ENCODE data around the gene GPA33. TPM values are rescaled to one million over a fixed set of nuclear protein-coding genes. Genes with fewer than 3 reads are reported as not detected.

The GPA33 gene
- total RNA-seq, 1 experiment from 2014 or later = not detected

DNA sequence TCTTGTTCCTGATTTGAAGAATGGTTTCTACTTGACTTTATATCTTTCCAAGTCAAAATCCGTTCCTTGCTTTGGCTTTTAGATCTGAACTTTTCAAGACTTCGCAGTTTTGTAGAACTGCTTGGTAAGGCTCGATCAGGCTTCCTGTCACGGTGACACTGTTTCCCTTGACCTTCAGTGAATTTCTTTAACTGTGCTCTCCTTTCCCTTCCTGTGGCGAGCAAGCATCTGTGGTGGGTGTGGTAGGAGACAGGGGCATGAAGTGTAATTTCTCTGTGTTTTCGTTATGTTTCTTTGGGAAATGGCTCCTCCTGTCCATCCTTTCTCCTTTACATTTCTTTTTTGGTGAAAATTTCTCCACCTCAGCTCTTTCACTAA is 14.1 kb upstream of the GPA33 start:
- H4K5ac ChIP-seq (ENCODE audit: insufficient read length, low read depth, low read length) = no peak overlapping the region
- no peak overlapping the region for H2BK120ac ChIP-seq (ENCODE audit: low read depth, low read length, poor library complexity, severe bottlenecking)
- no peak overlapping the region for H2AK5ac ChIP-seq (ENCODE audit: insufficient read length, low read length)
- H3K27ac ChIP-seq (ENCODE audit: insufficient read length, low read depth, low read length) = no peak overlapping the region
- no peaks in the 10 kb centered on the region for H3K27me3 ChIP-seq (ENCODE audit: insufficient read depth, low read length)
- H4K91ac ChIP-seq (ENCODE audit: insufficient read length, low read depth, low read length) = no peak overlapping the region
- no peaks in the 10 kb centered on the region for H4K20me1 ChIP-seq (ENCODE audit: control insufficient read depth, insufficient read depth, insufficient read length)
- no peak overlapping the region for H3K4ac ChIP-seq (ENCODE audit: low read depth, low read length)
- H3K9me3 Mint-ChIP-seq = no peaks in the 10 kb centered on the region; a peak in 1 of 5 replicates
- H3K4me3 Mint-ChIP-seq = no peak overlapping the region; a peak in 1 of 5 replicates
- H3K18ac ChIP-seq (ENCODE audit: insufficient read length, low read depth, low read length) = no peak overlapping the region
- no peak overlapping the region for H3K56ac ChIP-seq (ENCODE audit: insufficient read length, low read depth, low read length)
- H3K23ac ChIP-seq (ENCODE audit: insufficient read length, low read depth, low read length) = no peak overlapping the region
- TF ChIP-seq, protein P1, sequence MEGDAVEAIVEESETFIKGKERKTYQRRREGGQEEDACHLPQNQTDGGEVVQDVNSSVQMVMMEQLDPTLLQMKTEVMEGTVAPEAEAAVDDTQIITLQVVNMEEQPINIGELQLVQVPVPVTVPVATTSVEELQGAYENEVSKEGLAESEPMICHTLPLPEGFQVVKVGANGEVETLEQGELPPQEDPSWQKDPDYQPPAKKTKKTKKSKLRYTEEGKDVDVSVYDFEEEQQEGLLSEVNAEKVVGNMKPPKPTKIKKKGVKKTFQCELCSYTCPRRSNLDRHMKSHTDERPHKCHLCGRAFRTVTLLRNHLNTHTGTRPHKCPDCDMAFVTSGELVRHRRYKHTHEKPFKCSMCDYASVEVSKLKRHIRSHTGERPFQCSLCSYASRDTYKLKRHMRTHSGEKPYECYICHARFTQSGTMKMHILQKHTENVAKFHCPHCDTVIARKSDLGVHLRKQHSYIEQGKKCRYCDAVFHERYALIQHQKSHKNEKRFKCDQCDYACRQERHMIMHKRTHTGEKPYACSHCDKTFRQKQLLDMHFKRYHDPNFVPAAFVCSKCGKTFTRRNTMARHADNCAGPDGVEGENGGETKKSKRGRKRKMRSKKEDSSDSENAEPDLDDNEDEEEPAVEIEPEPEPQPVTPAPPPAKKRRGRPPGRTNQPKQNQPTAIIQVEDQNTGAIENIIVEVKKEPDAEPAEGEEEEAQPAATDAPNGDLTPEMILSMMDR (conservative IDR thresholded peaks at IDR 0.05) = no peak
- DNase-seq = no peak
- H2BK20ac ChIP-seq (ENCODE audit: low read depth, low read length, poor library complexity, severe bottlenecking) = no peak overlapping the region
- no peaks in the 10 kb centered on the region for H3K79me2 ChIP-seq (ENCODE audit: insufficient read depth, low read length)
- H2BK12ac ChIP-seq (ENCODE audit: insufficient read length, low read depth, low read length) = no peak overlapping the region
- no peak overlapping the region for H2BK5ac ChIP-seq (ENCODE audit: insufficient read length, low read length)
- no peak overlapping the region for H3K9ac ChIP-seq (ENCODE audit: extremely low read depth, insufficient read length, low read length)
- H3K79me1 ChIP-seq (ENCODE audit: insufficient read depth, low read depth, low read length, poor library complexity, severe bottlenecking) = no peaks in the 10 kb centered on the region
- WGBS (ENCODE audit: extremely low coverage, insufficient read length, low lambda C conversion rate) = no CpG with 5 or more reads among the region's 6 CpGs
- H3T11ph ChIP-seq (ENCODE audit: low read length) = no peak overlapping the region
- peaks cover 47 to 60% of the 10 kb centered on the region in 2 experiments for H3K4me1 Mint-ChIP-seq
- H3K27me3 Mint-ChIP-seq (ENCODE audit: low read depth) = no peaks in the 10 kb centered on the region
- H3K36me3 Mint-ChIP-seq (ENCODE audit: insufficient read depth in 1 of 3, low read depth in 3 of 3) = peaks cover 0 to 7% (median 0%) of the 10 kb centered on the region in 3 experiments; a peak in 1 of 7 replicates
- no peaks in the 10 kb centered on the region for H3K23me2 ChIP-seq (ENCODE audit: insufficient read length, low read depth, low read length, poor library complexity, severe bottlenecking)
- H3K27ac Mint-ChIP-seq = peak overlapping the region in 1 of 3 experiments; percentile 53; a peak in 1 of 7 replicates
- H3K9me3 ChIP-seq (ENCODE audit: control insufficient read depth, low read depth, low read length) = no peaks in the 10 kb centered on the region
- H4K8ac ChIP-seq (replicated peaks; ENCODE audit: insufficient read length, low read depth, low read length) = no peak overlapping the region
- H3K14ac ChIP-seq (ENCODE audit: insufficient read depth, low read length) = no peak overlapping the region
- no peak overlapping the region for H2AFZ ChIP-seq (ENCODE audit: low read length)
- H3K4me2 ChIP-seq (ENCODE audit: insufficient read depth, insufficient read length, low read length) = no peak overlapping the region
- H2BK15ac ChIP-seq (ENCODE audit: low read depth, low read length) = no peak overlapping the region
- H3K4me1 ChIP-seq (ENCODE audit: insufficient read depth, low read length) = peaks cover 15% of the 10 kb centered on the region; the same call in 1 of the 2 replicates
